Upper lobe of left lung (tissue), 4 donors: ENCODE data around the gene OPN1LW.

Experiments used
- POLR2AphosphoS5 ChIP-seq, 2 donors: sonication (generic); formaldehyde crosslinking; IDR thresholded peaks; one replicate each; pipeline ENCODE4 v1.5.1; 2017; ENCODE audit warnings: antibody characterized with exemption in 2 of 2
- TF ChIP-seq, protein P1 (sequence below), 6 experiments: fragments of 450-650 bp in 4 of 6; fragments of 200-600 bp in 2 of 6; sonication (generic) in 2 of 6; IDR thresholded peaks; one replicate each; pipeline ENCODE4 v1.5.1; 2016 to 2019; ENCODE audit warnings: antibody characterized with exemption in 6 of 6

DNA sequence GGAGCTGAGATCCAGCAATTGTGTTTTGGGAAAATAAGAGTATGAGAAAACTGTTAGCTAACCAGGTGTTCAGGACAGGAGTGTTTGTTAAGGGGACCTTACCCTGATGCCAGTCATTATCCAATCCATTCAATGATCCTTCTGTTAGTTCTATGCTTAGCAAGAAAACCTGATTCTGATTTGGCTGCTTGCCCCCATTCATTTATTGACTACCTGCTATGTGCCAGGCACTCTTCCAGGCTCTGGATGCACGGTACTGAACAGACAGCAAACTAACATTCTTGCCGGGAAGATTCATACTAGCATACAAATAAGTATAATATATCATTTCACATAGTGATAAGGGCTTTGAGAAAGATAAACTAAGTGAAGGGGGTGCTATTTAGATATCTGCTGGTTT is 45.5 kb upstream of the OPN1LW start:
- TF ChIP-seq, protein P1, sequence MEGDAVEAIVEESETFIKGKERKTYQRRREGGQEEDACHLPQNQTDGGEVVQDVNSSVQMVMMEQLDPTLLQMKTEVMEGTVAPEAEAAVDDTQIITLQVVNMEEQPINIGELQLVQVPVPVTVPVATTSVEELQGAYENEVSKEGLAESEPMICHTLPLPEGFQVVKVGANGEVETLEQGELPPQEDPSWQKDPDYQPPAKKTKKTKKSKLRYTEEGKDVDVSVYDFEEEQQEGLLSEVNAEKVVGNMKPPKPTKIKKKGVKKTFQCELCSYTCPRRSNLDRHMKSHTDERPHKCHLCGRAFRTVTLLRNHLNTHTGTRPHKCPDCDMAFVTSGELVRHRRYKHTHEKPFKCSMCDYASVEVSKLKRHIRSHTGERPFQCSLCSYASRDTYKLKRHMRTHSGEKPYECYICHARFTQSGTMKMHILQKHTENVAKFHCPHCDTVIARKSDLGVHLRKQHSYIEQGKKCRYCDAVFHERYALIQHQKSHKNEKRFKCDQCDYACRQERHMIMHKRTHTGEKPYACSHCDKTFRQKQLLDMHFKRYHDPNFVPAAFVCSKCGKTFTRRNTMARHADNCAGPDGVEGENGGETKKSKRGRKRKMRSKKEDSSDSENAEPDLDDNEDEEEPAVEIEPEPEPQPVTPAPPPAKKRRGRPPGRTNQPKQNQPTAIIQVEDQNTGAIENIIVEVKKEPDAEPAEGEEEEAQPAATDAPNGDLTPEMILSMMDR (IDR thresholded peaks at IDR 0.05) = no peak
- no peak for TF ChIP-seq POLR2AphosphoS5 (IDR thresholded peaks at IDR 0.05)
